A673 (cell line): Measurements from ENCODE around the gene DOK6.

Source experiments
- EZH2 ChIP-seq: fragments of 200-600 bp; sonication (generic); IDR thresholded peaks from 2 replicates; pipeline ENCODE4 v1.6.1; 2017; ENCODE audit warnings: borderline replicate concordance, low read depth, mild to moderate bottlenecking, mixed read lengths, antibody characterized with exemption, low read length; ENCODE audit not compliant: poor library complexity, severe bottlenecking
- TF ChIP-seq, protein P1 (sequence below): fragments of 300-800, 200-600 bp; sonication (generic); conservative IDR thresholded peaks from 2 replicates; pipeline ENCODE4 v1.5.1; 2017; ENCODE audit warnings: low read depth, mild to moderate bottlenecking, antibody characterized with exemption, low read length, moderate library complexity, mixed read lengths

DNA sequence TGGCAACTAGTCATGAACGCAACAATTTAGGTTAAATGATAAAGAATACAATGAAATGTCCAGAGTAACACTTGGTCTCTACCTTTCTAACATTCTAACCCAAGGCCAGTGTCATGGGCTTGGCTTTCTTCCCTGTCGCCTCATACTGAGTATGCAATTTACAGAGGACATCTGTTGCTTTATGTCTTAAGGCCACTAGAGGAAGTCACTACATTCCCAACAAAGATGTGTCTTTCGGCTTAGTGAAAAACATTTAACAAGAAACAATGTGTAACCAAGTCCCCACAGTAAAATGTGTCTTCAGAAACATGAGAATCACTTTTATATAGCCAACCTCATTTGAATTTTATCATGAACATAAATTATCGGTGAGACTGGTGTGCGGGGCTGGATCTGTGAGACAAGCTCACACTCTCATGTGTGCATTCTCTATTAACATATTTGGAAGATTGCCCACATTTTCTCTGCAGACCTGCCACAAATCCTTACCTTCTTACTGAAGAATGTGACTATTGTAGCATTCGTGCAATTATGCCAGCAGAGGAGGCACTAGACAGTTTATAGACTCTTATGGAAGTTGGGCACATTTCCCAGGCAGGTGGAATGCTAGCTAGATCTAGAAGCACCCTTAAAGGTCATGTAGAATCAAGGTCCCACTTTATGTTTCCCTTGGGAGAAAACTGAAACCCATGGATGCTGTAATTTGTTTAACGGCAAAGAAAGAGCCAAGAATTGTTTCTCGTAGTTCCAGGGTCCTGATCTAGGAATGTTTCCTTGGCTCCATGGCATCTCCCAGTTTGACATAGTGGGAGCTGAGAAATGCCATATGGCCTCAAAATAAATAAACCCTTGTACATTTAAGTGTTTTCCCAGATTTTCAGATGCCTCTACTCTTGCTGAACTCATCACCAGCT lies 445.2 kb downstream of the DOK6 start:
- TF ChIP-seq, protein P1, sequence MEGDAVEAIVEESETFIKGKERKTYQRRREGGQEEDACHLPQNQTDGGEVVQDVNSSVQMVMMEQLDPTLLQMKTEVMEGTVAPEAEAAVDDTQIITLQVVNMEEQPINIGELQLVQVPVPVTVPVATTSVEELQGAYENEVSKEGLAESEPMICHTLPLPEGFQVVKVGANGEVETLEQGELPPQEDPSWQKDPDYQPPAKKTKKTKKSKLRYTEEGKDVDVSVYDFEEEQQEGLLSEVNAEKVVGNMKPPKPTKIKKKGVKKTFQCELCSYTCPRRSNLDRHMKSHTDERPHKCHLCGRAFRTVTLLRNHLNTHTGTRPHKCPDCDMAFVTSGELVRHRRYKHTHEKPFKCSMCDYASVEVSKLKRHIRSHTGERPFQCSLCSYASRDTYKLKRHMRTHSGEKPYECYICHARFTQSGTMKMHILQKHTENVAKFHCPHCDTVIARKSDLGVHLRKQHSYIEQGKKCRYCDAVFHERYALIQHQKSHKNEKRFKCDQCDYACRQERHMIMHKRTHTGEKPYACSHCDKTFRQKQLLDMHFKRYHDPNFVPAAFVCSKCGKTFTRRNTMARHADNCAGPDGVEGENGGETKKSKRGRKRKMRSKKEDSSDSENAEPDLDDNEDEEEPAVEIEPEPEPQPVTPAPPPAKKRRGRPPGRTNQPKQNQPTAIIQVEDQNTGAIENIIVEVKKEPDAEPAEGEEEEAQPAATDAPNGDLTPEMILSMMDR, result peak; percentile 47; the same call in 1 of the 2 replicates
- no peak for TF ChIP-seq EZH2
